ENCODE results near the gene RAB3B.

DNA sequence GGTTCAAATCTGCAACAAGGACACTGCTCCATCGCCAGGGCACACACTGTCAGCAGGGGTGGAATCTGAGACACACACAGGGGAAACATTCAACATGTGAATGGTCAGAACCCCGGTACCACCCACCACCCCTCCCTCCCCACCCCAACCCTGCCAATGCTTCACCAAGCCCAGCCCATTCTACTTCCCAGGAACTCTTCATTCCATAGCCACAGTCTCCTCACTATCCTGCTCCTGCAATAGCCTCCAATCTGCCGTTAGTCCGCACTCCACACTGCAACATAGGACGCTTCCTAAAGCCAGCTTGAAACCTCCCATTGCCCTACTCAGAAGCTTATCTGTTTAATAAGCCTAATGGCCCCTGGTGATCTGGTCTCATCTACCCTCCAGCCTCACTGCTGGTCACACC lies 7.5 kb upstream of the RAB3B start:
- no peak for TF ChIP-seq TAF1 (IDR thresholded peaks at IDR 0.05; ENCODE audit: borderline replicate concordance, low read depth, low read length)
- no peak for TF ChIP-seq POLR2AphosphoS5 (IDR thresholded peaks at IDR 0.05; ENCODE audit: low read depth, low read length)

All from GM12892 (cell line).